DOHH2 (cell line): ENCODE data around the gene POLD3.

ENCODE experiments used
- H3F3A ChIP-seq: fragments of 200-600 bp; sonication (generic), shearing (Covaris generic); 2 replicates; pipeline ENCODE4 v1.6.0; 2016; ENCODE audit warnings: antibody characterized with exemption, mild to moderate bottlenecking; ENCODE audit not compliant: control insufficient read depth, insufficient read depth
- H3K27ac ChIP-seq: fragments of 200-600 bp; sonication (generic); 2 replicates; pipeline ENCODE4 v1.5.1; 2014; ENCODE audit warnings: low read depth, mild to moderate bottlenecking, low read length, moderate library complexity
- H3K27me3 ChIP-seq: fragments of 200-600 bp; sonication (generic); 2 replicates; pipeline ENCODE4 v1.6.1; 2014; ENCODE audit warnings: mild to moderate bottlenecking, low read length, mixed read lengths; ENCODE audit not compliant: control insufficient read depth
- H3K36me3 ChIP-seq: fragments of 200-600 bp; sonication (generic); 2 replicates; pipeline ENCODE4 v1.6.1; 2014; ENCODE audit warnings: mild to moderate bottlenecking, low read length, moderate library complexity, mixed read lengths; ENCODE audit not compliant: control insufficient read depth
- H3K4me1 ChIP-seq: fragments of 200-600 bp; sonication (generic); 2 replicates; pipeline ENCODE4 v1.6.1; 2014; ENCODE audit warnings: mild to moderate bottlenecking, low read length, mixed read lengths; ENCODE audit not compliant: control insufficient read depth
- H3K4me2 ChIP-seq: fragments of 200-600 bp; sonication (generic); 2 replicates; pipeline ENCODE4 v1.6.0; 2014; ENCODE audit warnings: mild to moderate bottlenecking, low read length, moderate library complexity
- H3K4me3 ChIP-seq: fragments of 200-600 bp; sonication (generic); 2 replicates; pipeline ENCODE4 v1.5.1; 2014; ENCODE audit warnings: mild to moderate bottlenecking, low read length, mixed read lengths
- H3K79me2 ChIP-seq: fragments of 200-600 bp; sonication (generic); 2 replicates; pipeline ENCODE4 v1.6.1; 2014; ENCODE audit warnings: mild to moderate bottlenecking, low read length, mixed read lengths; ENCODE audit not compliant: control insufficient read depth
- H3K9me2 ChIP-seq: fragments of 200-600 bp; sonication (generic); replicated peaks from 2 replicates; pipeline ENCODE4 v1.6.1; 2014; ENCODE audit warnings: mild to moderate bottlenecking, low read length, mixed read lengths; ENCODE audit not compliant: control insufficient read depth
- H3K9me3 ChIP-seq: fragments of 200-600 bp; sonication (generic); 2 replicates; pipeline ENCODE4 v1.6.1; 2014; ENCODE audit warnings: antibody characterized with exemption, low read length, mixed read lengths; ENCODE audit not compliant: control insufficient read depth, insufficient read depth
- H4K20me1 ChIP-seq: fragments of 200-600 bp; sonication (generic); 2 replicates; pipeline ENCODE4 v1.6.0; 2014; ENCODE audit warnings: low read depth, mild to moderate bottlenecking, antibody characterized with exemption, low read length, moderate library complexity; ENCODE audit not compliant: control insufficient read depth, insufficient read depth
- CTCF ChIP-seq: fragments of 200-600 bp; sonication (generic); IDR thresholded peaks from one replicate; pipeline ENCODE4 v1.5.1; 2014; ENCODE audit warnings: antibody characterized with exemption, mild to moderate bottlenecking, low read depth, low read length; ENCODE audit not compliant: poor library complexity, severe bottlenecking
- EZH2phosphoT487 ChIP-seq: fragments of 200-600 bp; sonication (generic); IDR thresholded peaks from 2 replicates; pipeline ENCODE4 v1.6.1; 2017; ENCODE audit warnings: borderline replicate concordance, mild to moderate bottlenecking, antibody characterized with exemption, low read length, moderate library complexity, mixed read lengths

POLD3 gene

GRCh38 chr11:74568028-74568427, 24.4 kb upstream of the POLD3 start:
- TF ChIP-seq EZH2phosphoT487 (no peak), CTCF (no peak)
- H3K36me3 ChIP-seq: no peaks in the 10 kb centered on the region
- no peaks in the 10 kb centered on the region for H3F3A ChIP-seq
- no peaks in the 10 kb centered on the region for H4K20me1 ChIP-seq
- H3K9me3 ChIP-seq: no peaks in the 10 kb centered on the region
- H3K4me3 ChIP-seq: no peak overlapping the region
- H3K4me1 ChIP-seq: no peaks in the 10 kb centered on the region
- no peak overlapping the region for H3K4me2 ChIP-seq
- H3K27ac ChIP-seq: no peak overlapping the region
- H3K27me3 ChIP-seq: peaks cover 26% of the 10 kb centered on the region
- no peaks in the 10 kb centered on the region for H3K9me2 ChIP-seq
- no peaks in the 10 kb centered on the region for H3K79me2 ChIP-seq

GRCh38 chr11:74570266-74571061, 21.9 kb upstream of the POLD3 start:
- TF ChIP-seq CTCF (peak; percentile 74), EZH2phosphoT487 (no peak)
- H3K27ac ChIP-seq: no peak overlapping the region

GRCh38 chr11:74571062-74571399, 21.4 kb upstream of the POLD3 start:
- no peaks in the 10 kb centered on the region for H4K20me1 ChIP-seq
- H3K4me2 ChIP-seq: no peak overlapping the region
- H3K27ac ChIP-seq: no peak overlapping the region
- no peaks in the 10 kb centered on the region for H3K9me2 ChIP-seq
- H3K27me3 ChIP-seq: peaks cover 21% of the 10 kb centered on the region
- TF ChIP-seq EZH2phosphoT487 (no peak), CTCF (no peak)
- no peaks in the 10 kb centered on the region for H3K4me1 ChIP-seq
- H3K36me3 ChIP-seq: no peaks in the 10 kb centered on the region
- no peaks in the 10 kb centered on the region for H3F3A ChIP-seq
- H3K4me3 ChIP-seq: no peak overlapping the region
- H3K9me3 ChIP-seq: no peaks in the 10 kb centered on the region
- H3K79me2 ChIP-seq: no peaks in the 10 kb centered on the region

More at GRCh38 chr11:74570266-74571061, 21.9 kb upstream of the POLD3 start:
- Histone ChIP-seq H3K9me2 (no peaks in the 10 kb centered on the region), H3K4me2 (no peak overlapping the region), H4K20me1 (no peaks in the 10 kb centered on the region), H3K9me3 (no peaks in the 10 kb centered on the region), H3K36me3 (no peaks in the 10 kb centered on the region), H3K4me1 (no peaks in the 10 kb centered on the region), H3K79me2 (no peaks in the 10 kb centered on the region), H3K27me3 (peaks cover 21% of the 10 kb centered on the region), H3F3A (no peaks in the 10 kb centered on the region), H3K4me3 (no peak overlapping the region)
